B cell (primary cell): Measurements from ENCODE around the gene MARVELD1.

Source experiments
- CTCF ChIP-seq: fragments of 200-600 bp; IDR thresholded peaks from one replicate; pipeline ENCODE4 v1.8.0; 2022; ENCODE audit warnings: antibody characterized with exemption, mild to moderate bottlenecking
- EZH2 ChIP-seq: IDR thresholded peaks from 2 replicates; pipeline ENCODE4 v1.6.1; 2012; ENCODE audit warnings: borderline replicate concordance, low read depth, mild to moderate bottlenecking, moderate library complexity, low read length; ENCODE audit not compliant: insufficient read depth, poor library complexity, severe bottlenecking

GRCh38 chr10:97683556-97684367 is 29.8 kb upstream of the MARVELD1 start:
- TF ChIP-seq EZH2 (no peak), CTCF (no peak)
